Activated CD8-positive, alpha-beta T cell treated with anti-CD3 and anti-CD28 coated beads for 36 hours (primary cell): Measurements from ENCODE around the gene SLC9A5. TPM values are rescaled to one million over a fixed set of nuclear protein-coding genes. Genes with fewer than 3 reads are reported as not detected.

Experiments
- ATAC-seq: fragments of 200-7000 bp; cut with Tn5 transposase; one replicate; pipeline ENCODE4 v1.10.0; 2021; ENCODE audit warnings: mild to moderate bottlenecking, moderate library complexity
- CTCF ChIA-PET: fragments of 350-600 bp; sonication (Branson Sonifier 250); formaldehyde crosslinking; loops from one replicate; lab custom pipeline; 2021; ENCODE audit warnings: antibody characterized with exemption; lab: Charles Lee
- POLR2A ChIA-PET: fragments of 350-600 bp; sonication (Branson Sonifier 250); formaldehyde crosslinking; loops from one replicate; lab custom pipeline; 2021; ENCODE audit warnings: antibody characterized with exemption; lab: Charles Lee
- DNase-seq: peaks from one replicate; pipeline ENCODE4 v3.0.0-alpha.2; 2020
- H3K27ac Mint-ChIP-seq: one replicate; pipeline ENCODE4 v1.8.0; 2021; ENCODE audit warnings: mild to moderate bottlenecking, mixed read lengths
- H3K27me3 Mint-ChIP-seq: one replicate; pipeline ENCODE4 v1.8.0; 2021; ENCODE audit warnings: mixed read lengths
- H3K36me3 Mint-ChIP-seq: one replicate; pipeline ENCODE4 v1.8.0; 2021; ENCODE audit warnings: low read depth, mixed read lengths
- H3K4me1 Mint-ChIP-seq: one replicate; pipeline ENCODE4 v1.8.0; 2021; ENCODE audit warnings: low read depth, mixed read lengths
- H3K4me3 Mint-ChIP-seq: one replicate; pipeline ENCODE4 v1.8.0; 2021; ENCODE audit warnings: mild to moderate bottlenecking, moderate library complexity, mixed read lengths
- H3K9me3 Mint-ChIP-seq: one replicate; pipeline ENCODE4 v1.8.0; 2021; ENCODE audit warnings: mixed read lengths
- intact Hi-C: fragments of 100-400 bp; cut with micrococcal nuclease; formaldehyde crosslinking; loops from one replicate; pipeline ENCODE4 v1.10.0; 2022
- total RNA-seq, 2 experiments: library from RNA; stranded (reverse); gene quantifications; one replicate each; pipeline ENCODE4 v1.2.3, GENCODE V29; 2021
- TF ChIP-seq, protein P1 (sequence below): fragments of 200-600 bp; IDR thresholded peaks from one replicate; pipeline ENCODE4 v1.8.0; 2022; ENCODE audit warnings: antibody characterized with exemption, mild to moderate bottlenecking

The SLC9A5 gene
- total RNA-seq, 2 experiments from 2014 or later, result 7.7 to 8.1 TPM

DNA sequence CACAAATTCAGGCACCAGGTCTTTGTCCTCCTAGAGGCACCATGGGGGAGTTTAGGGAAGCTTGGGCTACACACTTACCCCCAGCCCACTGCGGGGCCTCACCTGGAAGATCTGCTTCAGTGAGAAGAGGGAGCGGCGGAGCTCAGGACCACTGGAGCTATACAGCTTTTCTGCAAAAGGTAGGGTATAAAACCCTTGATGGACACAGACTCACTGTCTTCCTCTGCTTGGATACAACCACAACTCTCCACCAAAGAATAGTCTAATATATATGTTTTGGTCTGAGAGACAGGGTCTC is 10.6 kb upstream of the SLC9A5 start:
- CTCF ChIA-PET, result interaction anchor here (1.5 to 1.8 kb wide), 2 partner anchors 11 to 53 kb away, joined by 4 to 6 read pairs; partner anchors contain the start of gene TMEM208
- intact Hi-C loops, result no loop called here
- no peaks in the 10 kb centered on the region for H3K27me3 Mint-ChIP-seq

DNA sequence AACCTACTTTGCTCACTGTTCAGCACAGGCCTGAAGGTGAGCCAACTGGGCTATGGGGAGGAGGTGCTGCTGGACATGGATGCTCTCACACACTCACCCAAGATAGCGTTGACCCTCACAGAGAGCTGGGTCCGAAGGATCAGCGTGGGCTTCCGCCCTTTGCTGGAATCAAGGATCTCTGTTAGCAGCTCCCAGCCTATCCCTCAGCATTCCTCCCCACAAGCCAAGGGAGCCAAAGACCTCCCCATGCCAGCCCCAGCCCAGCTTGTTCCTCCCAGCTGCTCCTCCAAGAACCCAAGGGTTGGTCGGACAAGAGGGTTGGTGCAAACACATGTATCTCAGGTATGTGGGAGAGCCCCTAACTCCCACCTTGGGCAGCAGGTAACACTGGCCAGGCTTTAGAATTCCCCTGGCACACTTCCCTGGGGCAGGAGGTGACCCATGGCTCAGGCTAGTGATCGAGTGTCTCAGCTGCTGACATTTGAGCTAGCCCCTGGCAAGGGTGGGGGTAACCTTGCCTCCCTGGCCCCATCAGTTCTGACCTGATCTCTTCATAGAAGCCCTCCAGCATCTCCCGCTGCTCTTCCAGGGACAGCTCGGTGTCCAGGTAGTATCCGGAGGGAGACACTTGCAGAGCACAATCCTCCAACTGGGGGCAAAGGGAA is 9.8 kb upstream of the SLC9A5 start:
- intact Hi-C loops, result no loop called here
- peaks cover 23% of the 10 kb centered on the region for H3K36me3 Mint-ChIP-seq
- ATAC-seq, result no peak
- H3K27me3 Mint-ChIP-seq, result no peaks in the 10 kb centered on the region
- POLR2A ChIA-PET, result interaction anchor here (0.8 to 5.8 kb wide), 3 partner anchors 9 to 12 kb away, joined by 3 to 39 read pairs (median 6); partner anchors contain the start of genes SLC9A5 and TMEM208
- peaks cover 19% of the 10 kb centered on the region for H3K4me1 Mint-ChIP-seq
- no peak overlapping the region for H3K4me3 Mint-ChIP-seq
- TF ChIP-seq, protein P1, sequence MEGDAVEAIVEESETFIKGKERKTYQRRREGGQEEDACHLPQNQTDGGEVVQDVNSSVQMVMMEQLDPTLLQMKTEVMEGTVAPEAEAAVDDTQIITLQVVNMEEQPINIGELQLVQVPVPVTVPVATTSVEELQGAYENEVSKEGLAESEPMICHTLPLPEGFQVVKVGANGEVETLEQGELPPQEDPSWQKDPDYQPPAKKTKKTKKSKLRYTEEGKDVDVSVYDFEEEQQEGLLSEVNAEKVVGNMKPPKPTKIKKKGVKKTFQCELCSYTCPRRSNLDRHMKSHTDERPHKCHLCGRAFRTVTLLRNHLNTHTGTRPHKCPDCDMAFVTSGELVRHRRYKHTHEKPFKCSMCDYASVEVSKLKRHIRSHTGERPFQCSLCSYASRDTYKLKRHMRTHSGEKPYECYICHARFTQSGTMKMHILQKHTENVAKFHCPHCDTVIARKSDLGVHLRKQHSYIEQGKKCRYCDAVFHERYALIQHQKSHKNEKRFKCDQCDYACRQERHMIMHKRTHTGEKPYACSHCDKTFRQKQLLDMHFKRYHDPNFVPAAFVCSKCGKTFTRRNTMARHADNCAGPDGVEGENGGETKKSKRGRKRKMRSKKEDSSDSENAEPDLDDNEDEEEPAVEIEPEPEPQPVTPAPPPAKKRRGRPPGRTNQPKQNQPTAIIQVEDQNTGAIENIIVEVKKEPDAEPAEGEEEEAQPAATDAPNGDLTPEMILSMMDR, result no peak
- CTCF ChIA-PET, result interaction anchor here (0.7 to 1.8 kb wide), 3 partner anchors 8 to 54 kb away, joined by 3 to 6 read pairs (median 4); partner anchors contain the start of genes FHOD1 and TMEM208
- no peak overlapping the region for H3K27ac Mint-ChIP-seq
- H3K9me3 Mint-ChIP-seq, result no peaks in the 10 kb centered on the region
- no peak for DNase-seq

More for the DNA sequence above, 10.6 kb upstream of the SLC9A5 start:
- Mint-ChIP-seq H3K36me3 (peaks cover 27% of the 10 kb centered on the region), H3K4me1 (peaks cover 13% of the 10 kb centered on the region), H3K27ac (no peak overlapping the region), H3K9me3 (no peaks in the 10 kb centered on the region), H3K4me3 (no peak overlapping the region)
- POLR2A ChIA-PET, result interaction anchor here (0.5 to 5.8 kb wide), 5 partner anchors 9 to 64 kb away, joined by 3 to 39 read pairs (median 6); partner anchors contain the start of genes FHOD1, SLC9A5 and TMEM208
- ATAC-seq (no peak), DNase-seq (no peak)
- TF ChIP-seq, protein P1, result no peak

DNA sequence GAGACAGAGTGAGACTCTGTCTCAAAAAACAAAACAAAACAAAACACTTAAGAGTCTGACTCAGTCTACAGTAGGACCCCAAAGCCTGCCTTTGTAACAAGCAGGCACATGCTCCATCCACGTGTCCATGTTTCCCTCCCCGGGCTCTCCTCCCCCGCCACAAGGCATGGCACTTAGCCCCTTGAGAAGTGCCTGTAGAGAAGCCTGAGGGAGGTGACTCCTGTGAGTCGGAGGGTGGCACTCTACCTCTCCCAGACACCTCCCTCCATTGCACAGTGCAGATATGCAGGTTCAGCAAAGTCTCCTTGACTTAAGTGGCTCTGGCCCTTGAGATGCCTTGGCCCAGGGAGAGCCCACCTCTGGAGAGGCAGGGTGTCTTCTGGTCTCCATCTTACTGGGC is 8.3 kb upstream of the SLC9A5 start:
- peaks cover 24% of the 10 kb centered on the region for H3K36me3 Mint-ChIP-seq
- intact Hi-C loops, result no loop called here
- no peaks in the 10 kb centered on the region for H3K9me3 Mint-ChIP-seq
- ATAC-seq (no peak), DNase-seq (no peak)
- ChIA-PET POLR2A (interaction anchor here (5.8 kb wide), 1 partner anchor 14 kb away, joined by 39 read pairs; the partner anchor contains the start of gene TMEM208), CTCF (interaction anchor here (1.2 kb wide), 1 partner anchor 85 kb away, joined by 4 read pairs; no protein-coding TSS in a partner anchor)
- TF ChIP-seq, protein P1, result no peak
- no peaks in the 10 kb centered on the region for H3K27me3 Mint-ChIP-seq
- no peak overlapping the region for H3K27ac Mint-ChIP-seq
- H3K4me3 Mint-ChIP-seq, result no peak overlapping the region
- H3K4me1 Mint-ChIP-seq, result peaks cover 33% of the 10 kb centered on the region

DNA sequence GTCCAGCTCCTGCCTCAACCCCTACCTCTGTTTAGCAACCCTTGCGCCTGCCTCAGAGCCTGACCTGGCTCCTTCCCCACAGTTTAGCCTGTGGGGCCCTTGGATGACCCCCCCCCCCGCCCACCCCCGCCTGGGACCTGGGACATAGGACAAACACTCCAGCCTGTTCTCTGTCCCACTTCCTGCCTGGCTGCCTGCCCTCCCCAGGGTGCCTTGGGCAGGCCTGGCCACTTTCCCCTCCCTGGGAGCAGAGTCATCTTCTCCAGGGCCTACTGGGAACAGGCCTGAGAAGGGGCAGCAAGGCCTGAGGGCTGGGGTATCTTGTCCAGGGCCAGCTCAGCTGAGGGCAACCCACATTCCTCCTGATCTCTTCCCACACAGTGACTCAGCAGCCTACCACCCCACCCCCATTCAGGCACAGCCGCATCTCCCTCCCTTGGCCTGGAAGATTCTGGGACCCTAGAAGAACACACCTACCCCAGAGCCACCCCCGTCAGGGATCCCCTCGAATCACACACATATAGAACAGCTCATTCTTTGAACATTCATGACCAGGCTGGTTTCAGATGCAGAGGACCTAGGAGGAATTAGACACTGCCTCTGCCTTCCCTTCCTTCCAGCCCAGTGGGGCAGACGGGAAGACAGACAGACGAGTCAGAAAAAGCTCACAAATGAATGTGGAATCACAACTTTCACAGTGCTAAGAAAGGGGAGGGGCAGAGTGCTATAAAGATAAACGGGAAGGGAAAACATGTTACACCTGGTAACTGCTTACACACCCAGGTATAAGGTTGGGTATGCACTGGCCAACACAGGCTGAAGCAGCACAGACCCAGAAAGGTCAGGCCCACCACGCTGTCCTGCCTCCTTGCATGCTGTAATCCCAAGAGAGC is 7.5 kb upstream of the SLC9A5 start:
- no peaks in the 10 kb centered on the region for H3K27me3 Mint-ChIP-seq
- ATAC-seq (no peak), DNase-seq (no peak)
- TF ChIP-seq, protein P1, result no peak
- no peaks in the 10 kb centered on the region for H3K9me3 Mint-ChIP-seq
- peak overlapping the region; percentile 67 for H3K27ac Mint-ChIP-seq
- no peak overlapping the region for H3K4me3 Mint-ChIP-seq
- intact Hi-C loops, result no loop called here
- POLR2A ChIA-PET, result interaction anchor here (0.9 to 10.0 kb wide), 2 partner anchors 11 to 58 kb away, joined by 3 to 123 read pairs; partner anchors contain the start of genes MATCAP1 and TMEM208
- CTCF ChIA-PET, result interaction anchor here (1.4 kb wide), 1 partner anchor 14 kb away, joined by 8 read pairs; the partner anchor contains the start of gene TMEM208
- peaks cover 20% of the 10 kb centered on the region for H3K36me3 Mint-ChIP-seq
- peaks cover 33% of the 10 kb centered on the region for H3K4me1 Mint-ChIP-seq
